Activated T-helper 1 cell treated with anti-CD3 and anti-CD28 coated beads, Interleukin-12 subunit alpha, Interleukin-12 subunit beta, Interleukin-2, Interleukin-4 antibody, amounts not matched to agents 30 ng/mL and 10 ng/mL and 1 ng/mL, durations not matched to agents 14 hours and 24 hours and 36 hours (primary cell): Measurements from ENCODE around the gene SRRM5. TPM values are rescaled to one million over a fixed set of nuclear protein-coding genes. Genes with fewer than 3 reads are reported as not detected.

Experiments used
- DNase-seq: peaks from one replicate; pipeline ENCODE4 v3.0.0; 2021; ENCODE audit warnings: low spot score
- H3K27ac Mint-ChIP-seq: one replicate; pipeline ENCODE4 v1.8.0; 2021; ENCODE audit warnings: mild to moderate bottlenecking, mixed read lengths
- H3K27me3 Mint-ChIP-seq: one replicate; pipeline ENCODE4 v1.8.0; 2022; ENCODE audit warnings: mild to moderate bottlenecking, moderate library complexity, mixed read lengths; ENCODE audit not compliant: insufficient read depth
- H3K36me3 Mint-ChIP-seq: one replicate; pipeline ENCODE4 v1.8.0; 2021; ENCODE audit warnings: low read depth, mixed read lengths
- H3K4me1 Mint-ChIP-seq: one replicate; pipeline ENCODE4 v1.8.0; 2021; ENCODE audit warnings: low read depth, mixed read lengths
- H3K4me3 Mint-ChIP-seq: one replicate; pipeline ENCODE4 v1.8.0; 2021; ENCODE audit warnings: mild to moderate bottlenecking, moderate library complexity, mixed read lengths
- H3K9me3 Mint-ChIP-seq: one replicate; pipeline ENCODE4 v1.8.0; 2021; ENCODE audit warnings: mixed read lengths
- intact Hi-C: fragments of 100-400 bp; cut with micrococcal nuclease; formaldehyde crosslinking; loops from one replicate; pipeline ENCODE4 v1.15.1; 2024
- total RNA-seq: library from RNA; stranded (reverse); gene quantifications from 2 replicates; pipeline ENCODE4 v1.2.3, GENCODE V29; 2022

The SRRM5 gene
- total RNA-seq = 0.10 and 0.13 TPM in 2 replicates

DNA sequence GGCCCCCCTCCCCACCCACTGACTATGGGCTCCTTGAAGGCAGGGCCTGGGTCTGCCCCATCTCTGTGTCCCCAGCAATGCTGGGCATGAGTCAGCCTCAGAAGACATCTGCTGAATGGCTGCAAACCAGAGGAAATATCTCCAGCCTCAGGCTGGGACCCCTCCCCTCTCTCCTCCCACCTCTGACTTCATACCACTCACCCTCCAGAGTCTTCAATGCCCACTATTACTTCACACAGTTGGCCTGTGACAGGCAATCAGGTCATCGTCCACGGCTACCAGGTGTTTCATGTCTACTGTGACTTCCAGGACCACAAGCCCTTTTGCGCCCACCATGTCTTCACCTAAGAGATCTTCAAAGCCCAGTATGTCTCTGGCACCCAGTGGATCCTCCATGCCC lies at the start of gene SRRM5:
TSS of gene SRRM5 (plus strand) at position 301 of the 400 bp plus-strand sequence. CDS start at position 335, 34 bp downstream.
- intact Hi-C loops = no loop called here

GRCh38 chr19:43562226-43562697 lies 49.6 kb upstream of the SRRM5 start:
- Mint-ChIP-seq H3K4me3 (peak overlapping the region; percentile 51), H3K27ac (peak overlapping the region; percentile 74), H3K9me3 (no peaks in the 10 kb centered on the region), H3K36me3 (peaks cover 23% of the 10 kb centered on the region), H3K4me1 (peaks cover 32% of the 10 kb centered on the region), H3K27me3 (no peaks in the 10 kb centered on the region)
- intact Hi-C loops = loop anchor here (1.0 to 2.0 kb wide), 4 partner anchors 13 to 57 kb away; partner anchors contain the start of genes IRGQ, PINLYP, XRCC1 and ZNF428
- DNase-seq = no peak

More for the DNA sequence above, at the start of gene SRRM5:
- Mint-ChIP-seq H3K36me3 (no peaks in the 10 kb centered on the region), H3K9me3 (no peaks in the 10 kb centered on the region), H3K4me3 (no peak within 1 kb of the TSS), H3K27ac (peak within 1 kb of the TSS; percentile 18), H3K4me1 (peaks cover 3% of the 10 kb centered on the region), H3K27me3 (no peaks in the 10 kb centered on the region)
- no peak for DNase-seq

GRCh38 chr19:43562698-43563241 lies 49.1 kb upstream of the SRRM5 start:
- peak overlapping the region; percentile 74 for H3K27ac Mint-ChIP-seq
- H3K4me1 Mint-ChIP-seq = peaks cover 32% of the 10 kb centered on the region
- peak overlapping the region; percentile 37 for H3K4me3 Mint-ChIP-seq
- peak; percentile 54 for DNase-seq
- H3K9me3 Mint-ChIP-seq = no peaks in the 10 kb centered on the region
- no peaks in the 10 kb centered on the region for H3K27me3 Mint-ChIP-seq
- intact Hi-C loops = loop anchor here (1.0 to 2.0 kb wide), 4 partner anchors 13 to 57 kb away; partner anchors contain the start of genes IRGQ, PINLYP, XRCC1 and ZNF428
- peaks cover 23% of the 10 kb centered on the region for H3K36me3 Mint-ChIP-seq

- intact Hi-C loops = loop anchor here (2.0 kb wide), 1 partner anchor 29 kb away; no protein-coding TSS in a partner anchor
- peak overlapping the region; percentile 74 for H3K27ac Mint-ChIP-seq
- H3K4me1 Mint-ChIP-seq = peaks cover 32% of the 10 kb centered on the region
- H3K36me3 Mint-ChIP-seq = peaks cover 23% of the 10 kb centered on the region
- no peak for DNase-seq
- no peaks in the 10 kb centered on the region for H3K9me3 Mint-ChIP-seq
- no peaks in the 10 kb centered on the region for H3K27me3 Mint-ChIP-seq
- H3K4me3 Mint-ChIP-seq = no peak overlapping the region
These were observed 48.0 kb upstream of the SRRM5 start for GRCh38 chr19:43563816-43564457.

DNA sequence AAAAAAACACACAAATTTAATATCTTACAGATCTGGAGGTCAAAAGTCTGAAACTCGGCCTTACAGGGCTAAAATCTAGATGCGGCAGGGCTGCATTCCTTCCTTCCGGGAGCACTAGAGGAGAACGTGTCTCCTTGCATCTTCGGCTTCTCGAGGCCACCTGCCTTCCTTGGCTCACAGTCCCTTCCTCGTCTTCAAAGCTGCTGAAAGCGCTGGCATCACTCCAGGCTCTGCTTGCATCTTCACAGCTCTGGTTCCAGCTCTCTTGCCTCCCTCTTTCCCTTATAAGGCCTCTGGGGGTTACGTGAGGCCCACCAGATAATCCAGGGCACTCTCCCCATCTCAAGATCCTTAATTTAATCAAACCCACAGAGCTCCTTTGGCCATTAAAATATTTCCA lies 47.1 kb upstream of the SRRM5 start:
- intact Hi-C loops = no loop called here
- H3K4me3 Mint-ChIP-seq = no peak overlapping the region
- no peaks in the 10 kb centered on the region for H3K9me3 Mint-ChIP-seq
- H3K4me1 Mint-ChIP-seq = peaks cover 32% of the 10 kb centered on the region
- peaks cover 23% of the 10 kb centered on the region for H3K36me3 Mint-ChIP-seq
- no peak for DNase-seq
- H3K27ac Mint-ChIP-seq = no peak overlapping the region
- no peaks in the 10 kb centered on the region for H3K27me3 Mint-ChIP-seq

DNA sequence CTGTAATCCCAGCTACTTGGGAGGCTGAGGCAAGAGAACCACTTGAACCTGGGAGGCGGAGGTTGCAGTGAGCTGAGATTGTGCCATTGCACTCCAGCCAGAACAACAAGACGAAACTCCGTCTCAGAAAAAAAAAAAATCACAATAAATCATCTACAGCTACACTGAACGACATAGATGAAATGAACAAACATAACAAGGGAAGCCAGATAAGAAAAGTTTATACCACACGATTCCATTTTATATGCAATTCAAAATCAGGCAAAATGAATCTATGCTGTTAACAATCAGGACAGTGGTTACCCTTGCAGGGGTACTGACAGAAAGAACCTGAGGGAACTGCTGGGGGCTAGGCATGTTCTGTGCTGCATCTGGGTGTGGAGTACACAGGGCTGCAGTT lies 42.2 kb upstream of the SRRM5 start:
- DNase-seq = no peak
- Mint-ChIP-seq H3K27ac (no peak overlapping the region), H3K27me3 (no peaks in the 10 kb centered on the region), H3K9me3 (no peaks in the 10 kb centered on the region), H3K4me3 (no peak overlapping the region), H3K36me3 (peaks cover 9% of the 10 kb centered on the region), H3K4me1 (peaks cover 1% of the 10 kb centered on the region)
- intact Hi-C loops = no loop called here

GRCh38 chr19:43570174-43570791 lies 41.6 kb upstream of the SRRM5 start:
- intact Hi-C loops = no loop called here
- no peak for DNase-seq
- H3K4me3 Mint-ChIP-seq = no peak overlapping the region
- H3K9me3 Mint-ChIP-seq = no peaks in the 10 kb centered on the region
- H3K4me1 Mint-ChIP-seq = peaks cover 7% of the 10 kb centered on the region
- H3K27ac Mint-ChIP-seq = no peak overlapping the region
- H3K27me3 Mint-ChIP-seq = no peaks in the 10 kb centered on the region
- H3K36me3 Mint-ChIP-seq = peaks cover 11% of the 10 kb centered on the region

- intact Hi-C loops = no loop called here
- Mint-ChIP-seq H3K4me1 (peaks cover 17% of the 10 kb centered on the region), H3K27ac (no peak overlapping the region), H3K4me3 (no peak overlapping the region), H3K36me3 (peaks cover 9% of the 10 kb centered on the region), H3K27me3 (peaks cover 2% of the 10 kb centered on the region), H3K9me3 (no peaks in the 10 kb centered on the region)
- no peak for DNase-seq
These were observed 39.7 kb upstream of the SRRM5 start for GRCh38 chr19:43572171-43572588.

GRCh38 chr19:43574424-43575155 lies 37.3 kb upstream of the SRRM5 start:
- intact Hi-C loops = loop anchor here (1.0 kb wide), 6 partner anchors 12 to 111 kb away; partner anchors contain the start of genes IRGQ, ZNF428 and ZNF576
- no peaks in the 10 kb centered on the region for H3K9me3 Mint-ChIP-seq

DNA sequence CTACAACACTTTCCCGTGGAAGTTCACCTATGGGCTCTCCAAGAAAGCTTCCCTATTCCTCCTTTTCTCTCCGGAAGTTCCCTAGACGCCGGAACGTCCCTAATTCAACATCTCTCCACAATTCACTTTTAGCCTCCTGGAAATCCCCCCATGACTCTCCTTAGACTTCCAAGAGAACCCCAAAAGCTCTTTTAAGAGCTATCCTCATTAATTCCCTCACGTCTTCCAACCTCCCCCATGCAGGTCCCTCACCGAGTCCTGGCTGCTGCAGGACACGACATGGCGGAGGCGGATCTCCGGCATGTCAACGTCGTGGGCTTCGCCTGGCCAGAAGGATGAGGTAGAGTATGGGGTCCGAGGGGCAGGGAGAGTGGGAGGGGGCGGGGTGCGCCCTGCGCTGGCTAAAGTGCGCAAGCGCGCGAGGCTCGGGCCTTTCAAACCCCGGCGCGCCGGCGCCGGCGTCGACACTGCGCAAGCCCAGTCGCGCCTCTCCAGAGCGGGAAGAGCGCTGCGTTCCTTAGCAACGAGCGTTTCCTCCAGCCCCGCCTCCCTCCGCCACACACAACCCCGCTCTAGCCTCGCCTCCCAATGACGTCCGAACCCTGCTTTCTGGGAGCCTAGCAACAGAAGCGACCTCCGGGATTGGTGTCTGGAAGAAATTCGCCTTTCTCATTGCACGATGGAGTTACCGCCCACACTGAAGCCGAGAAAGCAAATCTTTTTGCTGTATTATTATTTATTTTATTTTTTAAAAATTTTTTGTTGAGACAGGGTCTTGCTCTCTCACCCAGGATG lies 36.5 kb upstream of the SRRM5 start, which contains the start of the genes PINLYP and XRCC1:
TSS of gene PINLYP (plus strand) at position 646 of the 795 bp plus-strand sequence. CDS start 1,391 bp downstream, outside the sequence.
TSS of gene XRCC1 (minus strand) at position 372 of the 795 bp plus-strand sequence. CDS start at position 303, 69 bp downstream.
- Mint-ChIP-seq H3K27me3 (peaks cover 3% of the 10 kb centered on the region), H3K27ac (peak within 1 kb of the TSS; percentile 91), H3K36me3 (peaks cover 7% of the 10 kb centered on the region), H3K4me1 (peaks cover 25% of the 10 kb centered on the region), H3K9me3 (no peaks in the 10 kb centered on the region), H3K4me3 (peak within 1 kb of the TSS; percentile 96)
- DNase-seq = peak; percentile 95
- intact Hi-C loops = loop anchor here (1.0 kb wide), 6 partner anchors 13 to 112 kb away; partner anchors contain the start of genes IRGQ, ZNF428 and ZNF576

More at GRCh38 chr19:43574424-43575155, 37.3 kb upstream of the SRRM5 start:
- peak overlapping the region; percentile 91 for H3K27ac Mint-ChIP-seq
- H3K4me3 Mint-ChIP-seq = peak overlapping the region; percentile 96
- peaks cover 9% of the 10 kb centered on the region for H3K36me3 Mint-ChIP-seq
- H3K27me3 Mint-ChIP-seq = peaks cover 3% of the 10 kb centered on the region
- H3K4me1 Mint-ChIP-seq = peaks cover 17% of the 10 kb centered on the region
- DNase-seq = no peak

DNA sequence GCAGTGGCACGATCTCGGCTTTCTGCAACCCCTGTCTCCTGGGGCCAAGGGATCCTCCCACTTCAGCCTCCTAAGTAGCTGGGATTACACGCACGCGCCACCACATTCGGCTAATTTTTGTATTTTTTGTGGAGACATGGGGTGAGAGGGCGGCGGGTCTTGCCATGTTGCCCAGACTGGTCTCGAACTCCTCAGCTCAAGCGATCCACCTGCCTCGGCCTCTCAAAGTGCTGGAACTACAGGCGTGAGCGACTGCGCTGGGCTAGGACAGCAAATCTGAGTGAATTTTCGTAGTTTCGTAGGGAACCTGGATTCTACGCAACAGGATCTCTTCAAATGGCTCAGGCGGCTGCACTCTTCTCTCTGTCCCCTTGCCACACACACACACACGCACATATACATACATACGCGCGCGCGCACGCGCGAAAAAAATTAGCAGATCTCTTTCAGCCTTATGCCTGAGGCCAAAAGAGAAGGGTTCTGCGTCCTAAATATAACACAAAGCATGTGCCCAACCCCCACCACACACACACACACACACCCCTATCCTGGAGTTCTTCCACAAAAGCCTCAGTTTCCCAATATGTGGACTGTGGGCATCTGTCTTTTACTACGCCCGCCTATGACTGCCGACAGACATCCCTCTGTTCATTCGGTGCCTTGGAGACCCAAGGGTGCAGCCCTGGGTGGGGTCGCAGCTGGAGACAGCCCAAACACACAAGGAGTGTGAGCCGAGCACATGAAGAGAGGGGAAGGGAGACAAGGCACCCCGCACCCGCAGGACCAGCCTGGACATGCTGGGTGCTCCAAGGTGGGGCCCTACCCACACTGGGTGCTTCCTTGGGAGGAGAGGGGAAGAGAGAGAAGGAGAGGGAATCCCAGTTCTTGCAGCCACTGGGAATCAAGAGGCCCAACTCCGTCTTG lies 35.7 kb upstream of the SRRM5 start:
- H3K27ac Mint-ChIP-seq = peak overlapping the region; percentile 74
- peaks cover 25% of the 10 kb centered on the region for H3K4me1 Mint-ChIP-seq
- H3K36me3 Mint-ChIP-seq = peaks cover 7% of the 10 kb centered on the region
- intact Hi-C loops = loop anchor here (1.0 kb wide), 6 partner anchors 14 to 113 kb away; partner anchors contain the start of genes IRGQ, ZNF428 and ZNF576
- H3K9me3 Mint-ChIP-seq = no peaks in the 10 kb centered on the region
- H3K27me3 Mint-ChIP-seq = peaks cover 3% of the 10 kb centered on the region
- H3K4me3 Mint-ChIP-seq = peak overlapping the region; percentile 67
- no peak for DNase-seq
